Stimulated activated CD8-positive, alpha-beta memory T cell treated with anti-CD3 and anti-CD28 coated beads, Interleukin-7, amount 100 ng/mL, for 48 hours (primary cell): Measurements from ENCODE around the gene SPATA33.

Experiments
- DNase-seq, 2 donors: peaks; one replicate each; pipeline ENCODE4 v3.0.0-alpha.2; 2020; ENCODE audit warnings: low read depth in 1 of 2; ENCODE audit errors: extremely low read depth in 1 of 2

SPATA33 gene

GRCh38 chr16:89706518-89707260, 49.1 kb downstream of the SPATA33 start:
- DNase-seq: no peak

- no peak for DNase-seq
Measured at GRCh38 chr16:89707695-89708094, 50.1 kb downstream of the SPATA33 start.

GRCh38 chr16:89708481-89708931, 50.9 kb downstream of the SPATA33 start:
- no peak for DNase-seq

GRCh38 chr16:89709166-89709565, 51.5 kb downstream of the SPATA33 start:
- DNase-seq: no peak

GRCh38 chr16:89709716-89710432, 52.2 kb downstream of the SPATA33 start:
- no peak for DNase-seq

- DNase-seq: no peak
Measured at GRCh38 chr16:89710709-89711564, 53.3 kb downstream of the SPATA33 start.

- DNase-seq: peak; percentile 57 to 63
Measured at GRCh38 chr16:89711601-89712273, 54.1 kb downstream of the SPATA33 start.

GRCh38 chr16:89712274-89712781, 54.7 kb downstream of the SPATA33 start:
- DNase-seq: no peak

GRCh38 chr16:89716493-89716892, 58.9 kb downstream of the SPATA33 start:
- DNase-seq: no peak

- DNase-seq: no peak
Measured at GRCh38 chr16:89716916-89717687, 59.5 kb downstream of the SPATA33 start.

- DNase-seq: no peak
Measured at GRCh38 chr16:89717688-89718505, 60.3 kb downstream of the SPATA33 start.
